Subcutaneous abdominal adipose tissue (tissue), 5 donors: ENCODE data around the gene TGFB1.
A peak's percentile ranks its signal among the peaks of the same experiment; 100 is the strongest.
"Not testable (repeated sequence)": the region's sequence is repeated elsewhere in the genome, so short reads cannot be mapped to it uniquely, and the experiment has no call there.

Experiments
- H3K27ac ChIP-seq: one replicate; pipeline ENCODE4 v1.7.0; 2013; ENCODE audit warnings: low read depth, mild to moderate bottlenecking, inconsistent platforms, low read length, moderate library complexity
- H3K27me3 ChIP-seq, 5 donors: one replicate each; pipeline ENCODE4 v1.7.0; 2013; ENCODE audit warnings: low read length in 5 of 5, inconsistent platforms in 1 of 5; ENCODE audit not compliant: control insufficient read depth in 5 of 5, insufficient read depth in 4 of 5
- H3K36me3 ChIP-seq, 5 donors: one replicate each; pipeline ENCODE4 v1.7.0; 2013; ENCODE audit warnings: low read length in 5 of 5; ENCODE audit not compliant: control insufficient read depth in 5 of 5, insufficient read depth in 5 of 5
- H3K4me1 ChIP-seq, 5 donors: one replicate each; pipeline ENCODE4 v1.7.0; 2013; ENCODE audit warnings: low read length in 5 of 5, mild to moderate bottlenecking in 3 of 5, moderate library complexity in 1 of 5; ENCODE audit not compliant: control insufficient read depth in 5 of 5, insufficient read depth in 5 of 5
- H3K4me3 ChIP-seq, 5 donors: one replicate each; pipeline ENCODE4 v1.7.0; 2013; ENCODE audit warnings: low read length in 5 of 5, low read depth in 1 of 5
- H3K9ac ChIP-seq, 5 donors: one replicate each; pipeline ENCODE4 v1.7.0; 2013; ENCODE audit warnings: low read length in 5 of 5, mild to moderate bottlenecking in 4 of 5, moderate library complexity in 3 of 5
- H3K9me3 ChIP-seq, 5 donors: one replicate each; pipeline ENCODE4 v1.7.0; 2013; ENCODE audit warnings: low read length in 5 of 5; ENCODE audit not compliant: control insufficient read depth in 5 of 5
- donor health status: healthy.
- donor health status: healthy.
- donor health status: healthy.
- donor health status: healthy.
- donor health status: healthy.

Gene TGFB1

GRCh38 chr19:41299046-41299754, 54.5 kb downstream of the TGFB1 start:
- Histone ChIP-seq H3K9ac (peak overlapping the region in 1 of 5 donors; percentile 38), H3K27me3 (no peaks in the 10 kb centered on the region), H3K4me3 (peak overlapping the region in 2 of 5 donors; percentile 4 to 19), H3K9me3 (no peaks in the 10 kb centered on the region), H3K4me1 (peaks cover 20 to 72% (median 53%) of the 10 kb centered on the region in 5 donors), H3K36me3 (peaks cover 19 to 95% (median 80%) of the 10 kb centered on the region in 5 donors), H3K27ac (peak overlapping the region; percentile 76)

DNA sequence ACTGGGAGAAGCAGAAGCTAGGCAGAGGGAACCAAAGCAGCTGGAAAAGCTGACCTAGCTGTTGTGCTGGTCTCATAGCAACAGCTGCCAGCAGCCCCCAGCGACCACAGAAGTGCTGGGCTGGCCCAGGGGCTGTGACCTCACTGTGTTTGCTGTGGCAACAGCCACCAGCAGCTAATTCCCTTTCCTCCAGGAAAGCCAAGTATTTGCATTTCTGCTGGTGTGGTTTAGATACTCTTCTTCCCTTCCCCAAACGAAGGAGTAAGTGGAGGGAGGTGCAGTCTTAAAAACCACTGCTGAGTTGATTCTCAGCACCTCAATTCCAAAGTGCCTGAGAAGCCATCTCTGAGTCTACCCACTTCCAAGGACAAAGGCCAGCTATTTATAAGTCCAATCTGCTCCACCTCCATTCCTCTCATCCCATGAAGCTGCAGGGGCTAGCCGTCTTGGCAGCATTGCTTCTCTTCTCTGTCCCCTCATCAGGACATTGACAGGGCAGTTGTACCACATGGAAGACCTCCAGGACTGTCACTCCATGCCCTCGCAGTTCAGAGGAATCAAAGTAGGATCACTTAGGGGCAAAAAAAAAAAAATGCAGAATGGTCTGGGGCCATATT, 55.3 kb downstream of the TGFB1 start:
- H3K27me3 ChIP-seq: no peaks in the 10 kb centered on the region
- peaks cover 19 to 95% (median 80%) of the 10 kb centered on the region in 5 donors for H3K36me3 ChIP-seq
- H3K9me3 ChIP-seq: no peaks in the 10 kb centered on the region
- H3K4me1 ChIP-seq: peaks cover 20 to 70% (median 51%) of the 10 kb centered on the region in 5 donors
- H3K9ac ChIP-seq: peak overlapping the region in 4 of 5 donors; percentile 1 to 54 (median 31)
- H3K4me3 ChIP-seq: peak overlapping the region in 2 of 5 donors; percentile 8 to 19
- H3K27ac ChIP-seq: peak overlapping the region; percentile 76

- Histone ChIP-seq H3K9me3 (no peaks in the 10 kb centered on the region), H3K4me3 (peak overlapping the region in 1 of 5 donors; percentile 13), H3K36me3 (peaks cover 23 to 95% (median 80%) of the 10 kb centered on the region in 5 donors), H3K27ac (peak overlapping the region; percentile 53), H3K9ac (peak overlapping the region in 4 of 5 donors; percentile 1 to 54 (median 31)), H3K4me1 (peaks cover 20 to 67% (median 52%) of the 10 kb centered on the region in 5 donors), H3K27me3 (no peaks in the 10 kb centered on the region)
These were observed 55.9 kb downstream of the TGFB1 start for GRCh38 chr19:41297628-41298347.

- no peaks in the 10 kb centered on the region for H3K9me3 ChIP-seq
- H3K4me1 ChIP-seq: peaks cover 20 to 57% (median 52%) of the 10 kb centered on the region in 5 donors
- no peak overlapping the region for H3K4me3 ChIP-seq
- peak overlapping the region in 3 of 5 donors; percentile 22 to 43 (median 41) for H3K9ac ChIP-seq
- H3K27ac ChIP-seq: peak overlapping the region; percentile 53
- H3K36me3 ChIP-seq: peaks cover 24 to 97% (median 84%) of the 10 kb centered on the region in 5 donors
- H3K27me3 ChIP-seq: no peaks in the 10 kb centered on the region
These were observed 57.3 kb downstream of the TGFB1 start for GRCh38 chr19:41296433-41296871.

- H3K36me3 ChIP-seq: peaks cover 23 to 94% (median 87%) of the 10 kb centered on the region in 5 donors
- H3K9me3 ChIP-seq: no peaks in the 10 kb centered on the region
- peak overlapping the region; percentile 53 for H3K27ac ChIP-seq
- H3K9ac ChIP-seq: no peak overlapping the region
- peaks cover 20 to 50% (median 44%) of the 10 kb centered on the region in 5 donors for H3K4me1 ChIP-seq
- H3K27me3 ChIP-seq: no peaks in the 10 kb centered on the region
- no peak overlapping the region for H3K4me3 ChIP-seq
These were observed 58.2 kb downstream of the TGFB1 start for GRCh38 chr19:41295499-41295898.

GRCh38 chr19:41294393-41294792, 59.3 kb downstream of the TGFB1 start:
- no peaks in the 10 kb centered on the region for H3K9me3 ChIP-seq
- no peak overlapping the region for H3K9ac ChIP-seq
- H3K27me3 ChIP-seq: no peaks in the 10 kb centered on the region
- H3K4me1 ChIP-seq: peaks cover 14 to 39% (median 33%) of the 10 kb centered on the region in 5 donors
- no peak overlapping the region for H3K4me3 ChIP-seq
- H3K27ac ChIP-seq: no peak overlapping the region
- peaks cover 23 to 96% (median 87%) of the 10 kb centered on the region in 5 donors for H3K36me3 ChIP-seq

DNA sequence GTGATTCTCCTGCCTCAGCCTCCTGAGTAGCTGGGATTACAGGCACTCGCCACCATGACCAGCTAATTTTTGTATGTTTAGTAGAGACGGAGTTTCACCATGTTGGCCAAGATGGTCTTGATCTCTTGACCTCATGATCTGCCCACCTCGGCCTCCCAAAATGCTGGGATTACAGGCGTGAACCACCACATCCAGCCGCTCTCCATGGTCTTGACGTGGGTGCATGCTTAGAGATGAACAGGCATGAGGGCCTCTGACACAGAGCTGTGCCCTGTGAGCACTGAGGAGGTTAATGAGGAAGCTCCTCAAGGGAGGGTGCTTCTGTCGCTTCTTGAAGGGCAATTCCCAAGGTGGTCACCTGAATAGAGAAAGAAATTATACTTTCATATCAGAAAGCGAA, 63.9 kb downstream of the TGFB1 start:
- H3K9me3 ChIP-seq, H3K27me3 ChIP-seq: not testable (repeated sequence)

DNA sequence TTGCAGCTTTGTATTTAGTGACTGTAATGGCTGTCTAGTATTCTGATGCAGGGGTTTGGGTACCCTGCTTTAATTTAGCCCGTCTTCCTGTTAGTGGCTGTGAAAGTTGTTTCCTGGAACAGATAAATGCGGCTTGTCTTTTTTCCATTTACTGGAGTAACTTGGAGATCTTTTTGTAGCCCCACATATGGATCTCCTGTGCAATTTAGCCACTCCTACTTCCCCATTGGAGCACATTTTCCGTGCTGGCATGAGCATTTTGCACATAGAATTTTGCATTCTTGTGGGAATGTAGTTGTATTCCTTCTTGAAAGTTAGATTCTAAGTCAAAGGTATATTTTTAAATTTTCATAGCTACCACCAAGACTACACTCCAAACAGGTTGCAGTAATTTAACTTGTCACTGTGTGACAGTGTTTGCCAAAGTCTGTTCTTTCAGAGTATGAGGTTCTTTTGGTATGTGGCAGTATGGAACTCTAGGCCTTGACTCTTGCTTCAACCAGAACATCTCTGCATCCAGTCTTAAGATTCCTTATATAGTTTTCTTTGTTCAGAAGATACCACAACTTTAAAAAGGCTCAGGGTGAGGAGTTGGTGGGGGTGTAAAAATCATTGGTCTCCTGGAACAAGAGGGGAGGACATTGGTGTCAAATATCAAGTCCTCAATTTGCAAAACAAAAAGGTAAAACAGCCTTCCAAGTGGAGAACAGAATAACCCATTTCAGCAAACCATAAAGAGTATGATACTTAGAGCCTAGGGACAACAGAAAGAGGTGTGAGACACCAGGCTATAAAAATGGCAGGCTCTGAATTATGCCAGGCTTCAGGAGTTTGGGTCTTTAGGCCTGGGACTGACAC, 64.8 kb downstream of the TGFB1 start:
- Histone ChIP-seq H3K27ac (no peak overlapping the region), H3K4me1 (peaks cover 0 to 6% (median 0%) of the 10 kb centered on the region in 5 donors), H3K9ac (no peak overlapping the region), H3K36me3 (peaks cover 30 to 91% (median 80%) of the 10 kb centered on the region in 5 donors), H3K27me3 (no peaks in the 10 kb centered on the region), H3K4me3 (no peak overlapping the region), H3K9me3 (no peaks in the 10 kb centered on the region)

More for the DNA sequence above, 63.9 kb downstream of the TGFB1 start:
- not testable (repeated sequence) for H3K4me1 ChIP-seq, H3K27ac ChIP-seq, H3K9ac ChIP-seq, H3K4me3 ChIP-seq
- peaks cover 28 to 92% (median 83%) of the 10 kb centered on the region in 5 donors for H3K36me3 ChIP-seq
